ENCODE results near the gene KCNB1. TPM values are rescaled to one million over a fixed set of nuclear protein-coding genes. Genes with fewer than 3 reads are reported as not detected.

The KCNB1 gene
- total RNA-seq, 1 donor from 2014 or later = 2.0 TPM

DNA sequence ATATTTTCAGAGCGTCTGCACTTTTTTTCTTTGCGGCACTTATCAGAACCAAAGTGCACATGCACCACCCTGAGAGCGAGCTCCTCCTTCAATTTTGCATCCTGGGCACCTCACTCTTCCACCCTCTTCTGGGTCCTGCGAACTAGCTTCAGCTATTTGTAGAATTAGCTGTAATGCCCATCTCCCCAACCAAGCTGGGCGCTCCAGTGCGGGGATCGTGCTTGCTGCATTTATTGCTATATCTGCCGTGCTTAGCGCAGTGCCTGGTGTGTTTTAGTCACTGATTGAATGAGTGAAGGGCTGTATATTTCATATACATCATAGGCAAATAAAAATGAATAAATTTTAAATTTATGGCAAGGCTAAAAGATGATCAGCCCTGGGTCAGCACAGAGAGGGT is 75.8 kb downstream of the KCNB1 start:
- no peaks in the 10 kb centered on the region for H3K4me1 ChIP-seq
- no peaks in the 10 kb centered on the region for H3K9me3 ChIP-seq
- H3K4me3 ChIP-seq = no peak overlapping the region
- TF ChIP-seq POLR2A (IDR thresholded peaks at IDR 0.05) (no peak), POLR2AphosphoS5 (IDR thresholded peaks at IDR 0.05; ENCODE audit: insufficient read depth in 1 of 2, low read depth in 1 of 2) (no peak)
- TF ChIP-seq, protein P1, sequence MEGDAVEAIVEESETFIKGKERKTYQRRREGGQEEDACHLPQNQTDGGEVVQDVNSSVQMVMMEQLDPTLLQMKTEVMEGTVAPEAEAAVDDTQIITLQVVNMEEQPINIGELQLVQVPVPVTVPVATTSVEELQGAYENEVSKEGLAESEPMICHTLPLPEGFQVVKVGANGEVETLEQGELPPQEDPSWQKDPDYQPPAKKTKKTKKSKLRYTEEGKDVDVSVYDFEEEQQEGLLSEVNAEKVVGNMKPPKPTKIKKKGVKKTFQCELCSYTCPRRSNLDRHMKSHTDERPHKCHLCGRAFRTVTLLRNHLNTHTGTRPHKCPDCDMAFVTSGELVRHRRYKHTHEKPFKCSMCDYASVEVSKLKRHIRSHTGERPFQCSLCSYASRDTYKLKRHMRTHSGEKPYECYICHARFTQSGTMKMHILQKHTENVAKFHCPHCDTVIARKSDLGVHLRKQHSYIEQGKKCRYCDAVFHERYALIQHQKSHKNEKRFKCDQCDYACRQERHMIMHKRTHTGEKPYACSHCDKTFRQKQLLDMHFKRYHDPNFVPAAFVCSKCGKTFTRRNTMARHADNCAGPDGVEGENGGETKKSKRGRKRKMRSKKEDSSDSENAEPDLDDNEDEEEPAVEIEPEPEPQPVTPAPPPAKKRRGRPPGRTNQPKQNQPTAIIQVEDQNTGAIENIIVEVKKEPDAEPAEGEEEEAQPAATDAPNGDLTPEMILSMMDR (IDR thresholded peaks at IDR 0.05) = no peak
- no peak overlapping the region for H3K27ac ChIP-seq
- no peaks in the 10 kb centered on the region for H3K36me3 ChIP-seq
- intact Hi-C loops (cut with DNase I) = no loop called here
- DNase-seq (ENCODE audit: extremely low spot score in 2 of 2) = no peak
- no peaks in the 10 kb centered on the region for H3K27me3 ChIP-seq

DNA sequence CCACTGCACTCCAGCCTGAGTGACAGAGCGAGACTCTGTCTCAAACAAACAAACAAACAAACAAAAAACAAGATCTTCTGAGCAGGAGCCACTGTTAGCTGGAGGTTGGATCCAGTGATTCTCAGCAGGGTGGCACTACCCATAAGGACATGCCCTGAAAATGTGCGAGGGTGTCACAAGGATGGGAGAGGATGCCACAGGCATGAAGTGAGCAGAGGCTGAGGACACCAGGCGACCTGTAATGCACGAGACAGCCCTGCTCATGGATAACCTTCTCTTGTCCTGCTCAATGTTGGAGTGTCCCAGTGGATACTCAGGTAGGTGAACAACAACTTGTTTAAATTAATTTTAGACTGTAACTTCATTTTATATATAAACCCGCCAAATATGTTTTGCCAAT is 76.8 kb downstream of the KCNB1 start:
- Histone ChIP-seq H3K4me3 (no peak overlapping the region), H3K27me3 (no peaks in the 10 kb centered on the region), H3K36me3 (no peaks in the 10 kb centered on the region), H3K27ac (no peak overlapping the region), H3K4me1 (peaks cover 4% of the 10 kb centered on the region), H3K9me3 (no peaks in the 10 kb centered on the region)
- intact Hi-C loops (cut with DNase I) = no loop called here
- TF ChIP-seq, protein P1 (IDR thresholded peaks at IDR 0.05) = no peak
- DNase-seq (ENCODE audit: extremely low spot score in 2 of 2) = no peak

GRCh38 chr20:49405062-49405683 is 77.3 kb downstream of the KCNB1 start:
- Histone ChIP-seq H3K36me3 (no peaks in the 10 kb centered on the region), H3K27ac (no peak overlapping the region), H3K4me3 (no peak overlapping the region), H3K9me3 (no peaks in the 10 kb centered on the region), H3K27me3 (no peaks in the 10 kb centered on the region), H3K4me1 (peaks cover 9% of the 10 kb centered on the region)
- no peak for DNase-seq (ENCODE audit: extremely low spot score in 2 of 2)
- intact Hi-C loops (cut with DNase I) = no loop called here
- no peak for TF ChIP-seq POLR2A (IDR thresholded peaks at IDR 0.05)
- no peak for TF ChIP-seq POLR2AphosphoS5 (IDR thresholded peaks at IDR 0.05; ENCODE audit: insufficient read depth in 1 of 2, low read depth in 1 of 2)
- TF ChIP-seq, protein P1 (IDR thresholded peaks at IDR 0.05) = no peak

DNA sequence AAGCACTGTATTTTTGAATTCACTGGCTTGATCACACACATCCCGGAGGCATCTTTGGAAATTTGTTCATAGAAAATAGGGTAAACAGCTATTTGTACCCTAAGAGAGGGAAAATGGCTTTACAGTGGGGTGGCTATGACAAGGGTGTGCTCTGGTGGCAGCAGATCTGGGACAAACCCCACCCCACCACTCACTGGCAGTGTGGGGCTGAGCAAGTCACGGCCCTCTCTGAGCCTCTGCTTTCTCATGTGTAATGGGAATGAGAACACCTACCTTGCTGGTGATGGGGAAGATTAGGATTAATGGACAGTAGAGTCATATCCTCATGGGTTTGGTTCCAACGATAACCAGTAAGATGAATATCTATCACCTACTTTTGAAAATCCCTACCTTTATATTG is 78.0 kb downstream of the KCNB1 start:
- intact Hi-C loops (cut with DNase I) = no loop called here
- Histone ChIP-seq H3K4me1 (peaks cover 16% of the 10 kb centered on the region), H3K4me3 (no peak overlapping the region), H3K9me3 (no peaks in the 10 kb centered on the region), H3K36me3 (no peaks in the 10 kb centered on the region), H3K27me3 (no peaks in the 10 kb centered on the region), H3K27ac (no peak overlapping the region)
- TF ChIP-seq, protein P1 (IDR thresholded peaks at IDR 0.05) = no peak
- TF ChIP-seq POLR2AphosphoS5 (IDR thresholded peaks at IDR 0.05; ENCODE audit: insufficient read depth in 1 of 2, low read depth in 1 of 2) (no peak), POLR2A (IDR thresholded peaks at IDR 0.05) (no peak)
- no peak for DNase-seq (ENCODE audit: extremely low spot score in 2 of 2)

DNA sequence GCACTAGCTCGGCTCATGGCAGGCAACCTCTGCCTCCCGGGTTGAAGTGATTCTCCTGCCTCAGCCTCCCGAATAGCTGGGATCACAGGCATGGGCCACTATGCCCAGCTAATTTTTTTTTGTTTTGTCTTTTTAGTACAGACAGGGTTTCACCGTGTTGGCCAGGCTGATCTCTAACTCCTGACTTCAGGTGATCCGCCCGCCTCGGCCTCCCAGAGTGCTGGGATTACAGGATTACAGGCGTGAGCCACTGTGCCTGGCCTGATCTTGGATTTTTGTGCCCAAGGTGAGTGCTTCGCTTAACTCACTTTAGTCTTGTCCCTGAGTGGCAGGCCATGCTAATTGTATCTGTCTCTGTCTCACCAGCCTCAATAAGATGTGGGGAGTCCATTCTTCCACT is 78.6 kb downstream of the KCNB1 start:
- no peak for TF ChIP-seq POLR2AphosphoS5 (IDR thresholded peaks at IDR 0.05; ENCODE audit: insufficient read depth in 1 of 2, low read depth in 1 of 2)
- TF ChIP-seq, protein P1 (IDR thresholded peaks at IDR 0.05) = no peak
- TF ChIP-seq POLR2A (IDR thresholded peaks at IDR 0.05) = no peak
- Histone ChIP-seq H3K4me3 (no peak overlapping the region), H3K4me1 (peaks cover 20% of the 10 kb centered on the region), H3K27ac (no peak overlapping the region), H3K9me3 (no peaks in the 10 kb centered on the region), H3K27me3 (no peaks in the 10 kb centered on the region), H3K36me3 (no peaks in the 10 kb centered on the region)
- DNase-seq (ENCODE audit: extremely low spot score in 2 of 2) = no peak
- intact Hi-C loops (cut with DNase I) = no loop called here
